ENCODE measurements around the gene AKAP7. TPM values are rescaled to one million over a fixed set of nuclear protein-coding genes. Genes with fewer than 3 reads are reported as not detected.

The AKAP7 gene
- total and polyA plus RNA-seq, 3 donors from 2014 or later: 16.5 to 32.4 (median 29.3) TPM

GRCh38 chr6:131305037-131305850 lies 170.0 kb downstream of the AKAP7 start:
- no peaks in the 10 kb centered on the region for H3K36me3 ChIP-seq (ENCODE audit: low read depth, missing control alignments)
- no peak for TF ChIP-seq CTCF (IDR thresholded peaks at IDR 0.05)
- TF ChIP-seq POLR2A (IDR thresholded peaks at IDR 0.05): no peak
- H3K27me3 ChIP-seq: no peaks in the 10 kb centered on the region
- WGBS, 2 donors: 75 to 79% methylated on average over 6 of the region's 6 CpGs
- no peak for DNase-seq
- intact Hi-C loops (cut with DNase I; ENCODE audit: low total_unique reads): no loop called here
- no peaks in the 10 kb centered on the region for H3K9me3 ChIP-seq
- H3K27ac ChIP-seq: no peak overlapping the region
- no peaks in the 10 kb centered on the region for H3K4me1 ChIP-seq
- H3K4me3 ChIP-seq: no peak overlapping the region

GRCh38 chr6:131309437-131309836 lies 174.2 kb downstream of the AKAP7 start:
- intact Hi-C loops (cut with DNase I; ENCODE audit: low total_unique reads): no loop called here
- DNase-seq: no peak
- H3K36me3 ChIP-seq (ENCODE audit: low read depth, missing control alignments): no peaks in the 10 kb centered on the region
- no peaks in the 10 kb centered on the region for H3K9me3 ChIP-seq
- TF ChIP-seq POLR2A (IDR thresholded peaks at IDR 0.05): no peak
- TF ChIP-seq CTCF (IDR thresholded peaks at IDR 0.05): no peak
- no peaks in the 10 kb centered on the region for H3K27me3 ChIP-seq
- H3K4me3 ChIP-seq: no peak overlapping the region
- no peaks in the 10 kb centered on the region for H3K4me1 ChIP-seq
- no peak overlapping the region for H3K27ac ChIP-seq
- 90 to 94% methylated on average over 1 of the region's 1 CpG for WGBS, 2 donors

GRCh38 chr6:131314838-131315237 lies 179.6 kb downstream of the AKAP7 start:
- intact Hi-C loops (cut with DNase I; ENCODE audit: low total_unique reads): no loop called here
- H3K4me1 ChIP-seq: no peaks in the 10 kb centered on the region
- H3K4me3 ChIP-seq: no peak overlapping the region
- no peaks in the 10 kb centered on the region for H3K9me3 ChIP-seq
- 90 to 97% methylated on average over 2 of the region's 2 CpGs for WGBS, 2 donors
- TF ChIP-seq CTCF (IDR thresholded peaks at IDR 0.05) (no peak), POLR2A (IDR thresholded peaks at IDR 0.05) (no peak)
- H3K27me3 ChIP-seq: no peaks in the 10 kb centered on the region
- H3K36me3 ChIP-seq (ENCODE audit: low read depth, missing control alignments): no peaks in the 10 kb centered on the region
- no peak for DNase-seq
- no peak overlapping the region for H3K27ac ChIP-seq

DNA sequence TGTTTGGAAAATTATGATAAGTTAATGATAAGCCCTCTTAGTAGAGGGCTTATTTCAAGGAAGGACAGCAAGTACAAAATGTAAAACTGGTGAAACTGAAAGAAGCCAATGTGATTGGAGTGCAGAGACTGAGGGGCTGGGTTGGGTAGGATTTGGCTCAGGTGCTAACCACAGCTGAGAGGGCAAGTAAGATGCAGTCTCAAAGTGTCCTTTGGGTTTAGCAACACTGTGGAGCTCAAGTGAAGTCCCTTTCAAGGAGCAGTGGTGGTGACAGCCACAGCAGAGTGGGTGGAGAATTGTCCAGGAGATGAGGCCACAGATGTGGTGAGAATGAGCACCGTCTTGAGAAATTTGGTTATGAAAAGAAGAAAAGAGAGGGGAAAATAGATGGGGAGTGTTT lies 181.4 kb downstream of the AKAP7 start:
- no peak for DNase-seq
- Histone ChIP-seq H3K27me3 (no peaks in the 10 kb centered on the region), H3K4me1 (no peaks in the 10 kb centered on the region), H3K27ac (no peak overlapping the region), H3K36me3 (ENCODE audit: low read depth, missing control alignments) (no peaks in the 10 kb centered on the region), H3K4me3 (no peak overlapping the region), H3K9me3 (no peaks in the 10 kb centered on the region)
- WGBS, 2 donors: 77 to 80% methylated on average over 1 of the region's 1 CpG
- TF ChIP-seq CTCF (IDR thresholded peaks at IDR 0.05) (no peak), POLR2A (IDR thresholded peaks at IDR 0.05) (no peak)
- intact Hi-C loops (cut with DNase I; ENCODE audit: low total_unique reads): no loop called here

DNA sequence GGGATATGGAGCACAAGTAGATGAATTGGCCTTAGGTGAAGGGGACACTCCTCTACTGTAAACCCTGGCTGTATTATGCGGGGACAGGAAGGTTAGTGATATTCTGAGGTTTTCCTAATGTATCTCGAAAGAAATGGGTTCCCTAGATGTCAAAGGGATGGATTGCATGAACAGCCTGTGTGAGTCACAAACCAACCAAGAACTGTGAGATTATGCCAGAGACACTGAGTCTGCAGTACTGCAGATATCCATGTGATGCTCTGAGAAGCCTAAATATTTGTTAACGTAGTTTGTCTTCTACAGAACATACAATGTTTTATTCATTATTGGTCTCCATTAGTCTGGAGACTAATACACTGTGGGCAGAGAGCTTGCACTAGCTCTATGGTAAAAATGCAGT lies 182.2 kb downstream of the AKAP7 start:
- no peak overlapping the region for H3K27ac ChIP-seq
- no peaks in the 10 kb centered on the region for H3K4me1 ChIP-seq
- DNase-seq: no peak
- TF ChIP-seq CTCF (IDR thresholded peaks at IDR 0.05): no peak
- no peak for TF ChIP-seq POLR2A (IDR thresholded peaks at IDR 0.05)
- no peaks in the 10 kb centered on the region for H3K27me3 ChIP-seq
- 85 to 90% methylated on average over 3 of the region's 3 CpGs for WGBS, 2 donors
- H3K9me3 ChIP-seq: no peaks in the 10 kb centered on the region
- no peaks in the 10 kb centered on the region for H3K36me3 ChIP-seq (ENCODE audit: low read depth, missing control alignments)
- H3K4me3 ChIP-seq: no peak overlapping the region
- intact Hi-C loops (cut with DNase I; ENCODE audit: low total_unique reads): no loop called here

Data from testis (tissue), 3 donors.